Gastroesophageal sphincter (tissue), 3 donors: Measurements from ENCODE around the gene SHANK3.

Experiments
- POLR2A ChIP-seq, 2 donors: fragments of 450-650 bp; IDR thresholded peaks; one replicate each; pipeline ENCODE4 v1.6.1; 2017; ENCODE audit warnings: antibody characterized with exemption in 2 of 2, mild to moderate bottlenecking in 2 of 2, moderate library complexity in 1 of 2
- TF ChIP-seq, protein P1 (sequence below), 4 experiments: fragments of 200-600 bp in 2 of 4; fragments of 450-650 bp in 2 of 4; sonication (generic) in 1 of 4; IDR thresholded peaks; one replicate each; pipeline ENCODE4 v1.5.1; 2017 to 2019; ENCODE audit warnings: antibody characterized with exemption in 4 of 4, mild to moderate bottlenecking in 2 of 4, moderate library complexity in 2 of 4

DNA sequence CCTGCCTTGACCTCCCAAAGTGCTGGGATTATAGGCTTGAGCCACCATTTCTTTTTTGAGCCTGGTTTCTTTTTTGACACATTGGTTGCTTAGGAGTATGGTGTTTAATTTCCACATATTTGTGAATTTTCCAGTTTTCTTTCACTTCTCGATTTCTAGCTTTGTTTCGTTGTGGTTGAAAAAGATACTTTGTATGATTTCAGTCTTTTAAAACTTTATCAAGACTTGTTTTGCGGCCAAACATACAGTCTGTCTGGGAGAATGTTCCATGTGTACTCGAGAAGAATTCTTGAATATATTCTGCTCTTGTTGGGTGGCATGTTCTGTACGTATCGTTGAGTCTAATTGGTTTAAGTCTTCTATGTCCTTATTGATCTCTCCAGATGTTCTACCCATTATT, 20.8 kb downstream of the SHANK3 start:
- TF ChIP-seq POLR2A (IDR thresholded peaks at IDR 0.05), result no peak
- TF ChIP-seq, protein P1, sequence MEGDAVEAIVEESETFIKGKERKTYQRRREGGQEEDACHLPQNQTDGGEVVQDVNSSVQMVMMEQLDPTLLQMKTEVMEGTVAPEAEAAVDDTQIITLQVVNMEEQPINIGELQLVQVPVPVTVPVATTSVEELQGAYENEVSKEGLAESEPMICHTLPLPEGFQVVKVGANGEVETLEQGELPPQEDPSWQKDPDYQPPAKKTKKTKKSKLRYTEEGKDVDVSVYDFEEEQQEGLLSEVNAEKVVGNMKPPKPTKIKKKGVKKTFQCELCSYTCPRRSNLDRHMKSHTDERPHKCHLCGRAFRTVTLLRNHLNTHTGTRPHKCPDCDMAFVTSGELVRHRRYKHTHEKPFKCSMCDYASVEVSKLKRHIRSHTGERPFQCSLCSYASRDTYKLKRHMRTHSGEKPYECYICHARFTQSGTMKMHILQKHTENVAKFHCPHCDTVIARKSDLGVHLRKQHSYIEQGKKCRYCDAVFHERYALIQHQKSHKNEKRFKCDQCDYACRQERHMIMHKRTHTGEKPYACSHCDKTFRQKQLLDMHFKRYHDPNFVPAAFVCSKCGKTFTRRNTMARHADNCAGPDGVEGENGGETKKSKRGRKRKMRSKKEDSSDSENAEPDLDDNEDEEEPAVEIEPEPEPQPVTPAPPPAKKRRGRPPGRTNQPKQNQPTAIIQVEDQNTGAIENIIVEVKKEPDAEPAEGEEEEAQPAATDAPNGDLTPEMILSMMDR (IDR thresholded peaks at IDR 0.05), result no peak
